D721Med (cell line): ENCODE measurements around the gene EMILIN3.
A peak's percentile ranks its signal among the peaks of the same experiment; 100 is the strongest.

ENCODE experiments used
- DNase-seq: peaks from one replicate; pipeline ENCODE4 v3.0.0; 2011; ENCODE audit warnings: low spot score; ENCODE audit not compliant: insufficient read length
- FAIRE-seq: peaks from 2 replicates; lab custom pipeline; 2011; peaks lifted over from hg19 to GRCh38; lab: Jason Lieb, UNC
- CTCF ChIP-seq: IDR thresholded peaks from 2 replicates; pipeline ENCODE4 v1.5.1; 2012; ENCODE audit warnings: mild to moderate bottlenecking, control low read depth; ENCODE audit not compliant: insufficient read depth; ENCODE audit errors: missing control alignments

Gene EMILIN3, protein sequence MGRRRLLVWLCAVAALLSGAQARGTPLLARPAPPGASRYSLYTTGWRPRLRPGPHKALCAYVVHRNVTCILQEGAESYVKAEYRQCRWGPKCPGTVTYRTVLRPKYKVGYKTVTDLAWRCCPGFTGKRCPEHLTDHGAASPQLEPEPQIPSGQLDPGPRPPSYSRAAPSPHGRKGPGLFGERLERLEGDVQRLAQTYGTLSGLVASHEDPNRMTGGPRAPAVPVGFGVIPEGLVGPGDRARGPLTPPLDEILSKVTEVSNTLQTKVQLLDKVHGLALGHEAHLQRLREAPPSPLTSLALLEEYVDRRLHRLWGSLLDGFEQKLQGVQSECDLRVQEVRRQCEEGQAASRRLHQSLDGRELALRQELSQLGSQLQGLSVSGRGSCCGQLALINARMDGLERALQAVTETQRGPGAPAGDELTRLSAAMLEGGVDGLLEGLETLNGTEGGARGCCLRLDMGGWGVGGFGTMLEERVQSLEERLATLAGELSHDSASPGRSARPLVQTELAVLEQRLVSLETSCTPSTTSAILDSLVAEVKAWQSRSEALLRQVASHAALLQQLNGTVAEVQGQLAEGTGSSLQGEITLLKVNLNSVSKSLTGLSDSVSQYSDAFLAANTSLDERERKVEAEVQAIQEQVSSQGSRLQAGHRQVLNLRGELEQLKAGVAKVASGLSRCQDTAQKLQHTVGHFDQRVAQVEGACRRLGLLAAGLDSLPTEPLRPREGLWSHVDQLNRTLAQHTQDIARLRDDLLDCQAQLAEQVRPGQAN

GRCh38 chr20:41366546-41367392 lies at the start of gene EMILIN3:
TSS of gene EMILIN3 (minus strand) at chr20:41366818. CDS start at chr20:41366634, 184 bp downstream.
- DNase-seq: peak; percentile 78
- no peak for TF ChIP-seq CTCF
- no peak for FAIRE-seq

GRCh38 chr20:41415191-41415590 lies 48.6 kb upstream of the EMILIN3 start:
- no peak for TF ChIP-seq CTCF
- FAIRE-seq (no peak), DNase-seq (no peak)

DNA sequence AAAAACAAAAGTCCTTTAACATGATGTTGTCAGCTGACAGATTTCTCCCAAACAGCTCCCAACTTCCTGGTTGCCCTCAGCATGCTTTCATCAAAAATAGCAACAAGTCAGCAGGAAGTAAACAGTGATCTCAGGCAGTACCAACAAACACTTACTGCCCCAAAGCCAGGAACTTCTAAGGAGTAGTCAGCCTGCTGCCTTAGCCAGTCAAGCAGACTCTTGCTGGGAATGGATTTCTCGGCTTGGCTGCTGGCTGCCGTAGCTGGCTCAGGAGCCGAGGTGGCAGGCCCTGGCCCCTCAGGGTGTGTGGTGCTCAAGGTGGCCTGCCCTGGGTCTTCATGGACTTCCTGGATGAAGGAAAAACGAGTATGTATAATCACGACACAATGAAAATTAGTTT lies 46.6 kb upstream of the EMILIN3 start:
- TF ChIP-seq CTCF: no peak
- FAIRE-seq (no peak), DNase-seq (no peak)

DNA sequence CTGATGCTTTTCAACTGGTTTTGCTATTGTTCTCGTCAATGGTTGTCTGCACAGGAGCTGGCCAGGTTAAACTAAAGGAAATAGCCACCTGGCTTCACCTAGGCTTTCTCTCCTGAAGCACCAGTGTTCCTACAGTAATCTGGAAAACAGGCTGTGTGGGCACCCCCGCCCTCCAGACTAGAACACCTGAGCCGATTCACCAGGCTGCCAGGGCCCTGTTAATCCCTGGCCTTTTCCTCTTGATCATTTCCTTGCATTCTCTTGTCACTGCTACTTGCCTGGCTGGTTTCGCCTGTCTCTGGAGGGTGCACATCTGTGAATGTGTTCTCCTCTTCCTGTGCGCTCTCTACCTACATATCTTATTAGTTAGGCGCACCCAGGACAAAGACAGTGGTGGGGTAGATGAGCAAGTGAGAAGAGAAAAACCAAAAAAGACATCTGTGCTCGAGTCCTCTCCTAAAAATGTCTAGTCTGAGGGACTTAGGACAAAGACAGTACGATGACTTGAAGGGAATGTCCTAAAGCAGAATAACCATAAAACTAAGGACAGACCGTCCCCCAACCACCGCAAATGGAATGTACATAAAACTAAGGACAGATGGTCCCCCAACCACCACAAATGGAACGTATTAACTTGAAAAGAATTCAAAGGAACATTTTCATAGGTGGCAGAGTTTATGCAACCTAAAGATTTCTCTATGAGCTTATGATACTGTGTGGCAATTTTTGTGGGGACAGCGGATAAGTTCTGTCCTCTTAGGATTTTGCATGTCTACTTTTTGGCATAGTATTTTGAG lies 45.9 kb upstream of the EMILIN3 start:
- TF ChIP-seq CTCF: no peak
- DNase-seq (no peak), FAIRE-seq (no peak)

DNA sequence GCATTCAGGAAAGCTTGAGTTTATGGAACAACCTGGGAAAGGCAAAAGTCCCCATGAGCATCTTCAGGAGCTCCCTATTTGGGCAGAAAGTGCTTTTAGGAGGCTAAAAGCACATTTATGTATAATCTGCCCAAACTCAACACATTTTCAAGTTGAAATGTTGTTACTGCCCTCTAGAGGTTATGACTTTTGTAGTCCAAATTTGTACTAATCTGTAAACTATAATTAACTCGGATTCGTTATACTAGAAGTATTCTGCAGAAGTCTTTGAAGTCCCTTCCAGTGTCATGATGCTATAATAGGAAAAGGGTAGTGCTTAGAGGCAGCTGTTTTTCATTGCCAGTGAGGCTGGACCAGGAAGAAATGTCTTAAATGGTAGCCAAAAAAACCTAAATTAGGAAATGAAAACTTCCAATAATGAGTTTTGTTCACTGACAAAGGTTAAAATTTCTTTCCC lies 44.8 kb upstream of the EMILIN3 start:
- no peak for FAIRE-seq
- no peak for DNase-seq
- no peak for TF ChIP-seq CTCF

DNA sequence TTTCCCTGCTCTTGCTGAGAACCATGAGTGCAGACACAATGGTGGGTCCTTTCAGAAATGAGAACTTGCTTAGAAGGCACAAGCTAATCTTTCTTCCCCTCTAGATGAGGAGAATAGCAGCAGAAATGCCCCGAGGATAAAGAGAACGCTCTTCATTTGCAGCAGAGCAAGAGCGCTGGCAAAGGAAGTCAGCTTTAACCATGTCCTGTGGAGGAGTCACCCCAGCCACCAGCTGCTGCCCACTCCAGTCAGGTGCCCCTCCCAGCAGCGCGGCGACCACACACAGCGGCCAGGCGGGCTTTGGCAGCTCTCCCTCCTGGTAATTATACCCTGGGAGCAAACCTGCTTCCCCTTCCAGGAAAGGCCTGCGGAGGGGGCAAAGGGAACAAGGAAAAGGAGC lies 42.4 kb upstream of the EMILIN3 start:
- DNase-seq (no peak), FAIRE-seq (no peak)
- TF ChIP-seq CTCF: no peak
